Thyroid gland (tissue), 4 donors: Measurements from ENCODE around the gene EVC.

Source experiments
- POLR2A ChIP-seq, 2 donors: fragments of 450-650 bp; IDR thresholded peaks; one replicate each; pipeline ENCODE4 v1.6.1; 2017; ENCODE audit warnings: antibody characterized with exemption in 2 of 2, mild to moderate bottlenecking in 2 of 2, moderate library complexity in 1 of 2
- TF ChIP-seq, protein P1 (sequence below), 6 experiments: fragments of 200-600 bp in 3 of 6; fragments of 450-650 bp in 3 of 6; sonication (generic) in 3 of 6; IDR thresholded peaks; one replicate each; pipeline ENCODE4 v1.5.1; 2016 to 2019; ENCODE audit warnings: antibody characterized with exemption in 6 of 6, mild to moderate bottlenecking in 2 of 6, inconsistent platforms in 1 of 6, moderate library complexity in 1 of 6

- TF ChIP-seq, protein P1, sequence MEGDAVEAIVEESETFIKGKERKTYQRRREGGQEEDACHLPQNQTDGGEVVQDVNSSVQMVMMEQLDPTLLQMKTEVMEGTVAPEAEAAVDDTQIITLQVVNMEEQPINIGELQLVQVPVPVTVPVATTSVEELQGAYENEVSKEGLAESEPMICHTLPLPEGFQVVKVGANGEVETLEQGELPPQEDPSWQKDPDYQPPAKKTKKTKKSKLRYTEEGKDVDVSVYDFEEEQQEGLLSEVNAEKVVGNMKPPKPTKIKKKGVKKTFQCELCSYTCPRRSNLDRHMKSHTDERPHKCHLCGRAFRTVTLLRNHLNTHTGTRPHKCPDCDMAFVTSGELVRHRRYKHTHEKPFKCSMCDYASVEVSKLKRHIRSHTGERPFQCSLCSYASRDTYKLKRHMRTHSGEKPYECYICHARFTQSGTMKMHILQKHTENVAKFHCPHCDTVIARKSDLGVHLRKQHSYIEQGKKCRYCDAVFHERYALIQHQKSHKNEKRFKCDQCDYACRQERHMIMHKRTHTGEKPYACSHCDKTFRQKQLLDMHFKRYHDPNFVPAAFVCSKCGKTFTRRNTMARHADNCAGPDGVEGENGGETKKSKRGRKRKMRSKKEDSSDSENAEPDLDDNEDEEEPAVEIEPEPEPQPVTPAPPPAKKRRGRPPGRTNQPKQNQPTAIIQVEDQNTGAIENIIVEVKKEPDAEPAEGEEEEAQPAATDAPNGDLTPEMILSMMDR (IDR thresholded peaks at IDR 0.05), result no peak
- TF ChIP-seq POLR2A (IDR thresholded peaks at IDR 0.05), result no peak
These were observed 46.5 kb downstream of the EVC start for GRCh38 chr4:5757536-5757935.
